Esophagus squamous epithelium (tissue), 5 donors: Measurements from ENCODE around the gene C17orf50. TPM values are rescaled to one million over a fixed set of nuclear protein-coding genes. Genes with fewer than 3 reads are reported as not detected.

ENCODE experiments used
- DNase-seq: peaks from one replicate; lab custom pipeline; 2025; lab: John Stamatoyannopoulos, UW
- H3K27ac ChIP-seq, 4 donors: fragments of 200-600 bp; sonication (generic); one replicate each; pipeline ENCODE4 v1.5.1; 2016 to 2019; ENCODE audit warnings: mild to moderate bottlenecking in 1 of 4
- H3K27me3 ChIP-seq, 4 donors: fragments of 200-600 bp; sonication (generic); 1 replicate in 3 of 4; 2 replicates in 1 of 4; pipeline versions ENCODE4 v1.5.1 to v1.6.0; 2017 to 2021; ENCODE audit warnings: antibody characterized with exemption in 1 of 4
- H3K36me3 ChIP-seq, 3 donors: fragments of 200-600 bp; sonication (generic); one replicate each; pipeline ENCODE4 v1.5.1; 2016 to 2019
- H3K4me1 ChIP-seq, 3 donors: fragments of 200-600 bp; sonication (generic); one replicate each; pipeline ENCODE4 v1.5.1; 2017 to 2019
- H3K4me3 ChIP-seq, 4 donors: fragments of 200-600 bp; sonication (generic); 1 replicate in 3 of 4; 2 replicates in 1 of 4; pipeline ENCODE4 v1.5.1; 2016 to 2019; ENCODE audit warnings: mild to moderate bottlenecking in 2 of 4, moderate library complexity in 1 of 4
- H3K9me3 ChIP-seq, 3 donors: fragments of 200-600 bp; sonication (generic); one replicate each; pipeline ENCODE4 v1.5.1; 2016 to 2019
- POLR2A ChIP-seq, 4 donors: fragments of 450-650 bp; IDR thresholded peaks; one replicate each; pipeline ENCODE4 v1.6.1; 2017; ENCODE audit warnings: antibody characterized with exemption in 4 of 4, mild to moderate bottlenecking in 4 of 4, moderate library complexity in 3 of 4
- WGBS, 2 donors: methylation state at CpG; one replicate each; pipeline ENCODE4 v1.1.5; 2018; 5-methylcytosine and 5-hydroxymethylcytosine counted together
- intact Hi-C: fragments of 100-400 bp; cut with DNase I; formaldehyde crosslinking; loops from one replicate; pipeline ENCODE4 v1.15.0; 2022
- total RNA-seq, 4 donors: library from RNA; depleted of rRNA; stranded (reverse); fragments of >200 nt; gene quantifications; one replicate each; pipeline ENCODE4 v1.1.0, GENCODE V29; 2016
- TF ChIP-seq, protein P1 (sequence below), 6 experiments: fragments of 450-650 bp in 4 of 6; fragments of 200-600 bp in 2 of 6; sonication (generic) in 2 of 6; IDR thresholded peaks; one replicate each; pipeline ENCODE4 v1.5.1; 2016 to 2019; ENCODE audit warnings: antibody characterized with exemption in 6 of 6, mild to moderate bottlenecking in 4 of 6, moderate library complexity in 4 of 6
- donor health status: DM: yes; HTN: yes; CAD: no.

C17orf50 gene
- total RNA-seq, 4 donors from 2014 or later, result not detected

DNA sequence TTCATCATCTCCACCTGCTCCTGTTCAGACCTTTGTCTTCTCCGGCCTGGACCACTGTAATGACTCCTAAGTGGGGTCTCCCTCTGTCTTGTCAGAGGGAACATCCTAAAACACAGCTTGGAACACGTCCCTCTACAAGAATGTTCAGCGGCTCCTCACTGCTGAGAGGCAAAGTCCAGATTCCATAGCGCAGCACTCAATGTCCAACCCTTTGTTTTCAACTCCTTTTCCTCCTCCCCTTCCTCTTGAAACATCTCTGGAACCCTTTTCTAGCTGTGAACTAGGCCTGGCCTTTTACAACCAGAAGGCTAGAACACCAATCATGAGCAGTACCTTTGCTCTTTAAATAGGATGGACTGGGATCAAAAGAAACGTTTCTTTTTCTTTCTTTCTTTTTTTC lies 914 bp downstream of the C17orf50 start:
- 74% methylated on average over 5 of the region's 5 CpGs for WGBS, 2 donors
- H3K27ac ChIP-seq, result no peak overlapping the region
- no peaks in the 10 kb centered on the region for H3K27me3 ChIP-seq
- no peaks in the 10 kb centered on the region for H3K36me3 ChIP-seq
- intact Hi-C loops, result no loop called here
- no peak for DNase-seq
- TF ChIP-seq, protein P1, sequence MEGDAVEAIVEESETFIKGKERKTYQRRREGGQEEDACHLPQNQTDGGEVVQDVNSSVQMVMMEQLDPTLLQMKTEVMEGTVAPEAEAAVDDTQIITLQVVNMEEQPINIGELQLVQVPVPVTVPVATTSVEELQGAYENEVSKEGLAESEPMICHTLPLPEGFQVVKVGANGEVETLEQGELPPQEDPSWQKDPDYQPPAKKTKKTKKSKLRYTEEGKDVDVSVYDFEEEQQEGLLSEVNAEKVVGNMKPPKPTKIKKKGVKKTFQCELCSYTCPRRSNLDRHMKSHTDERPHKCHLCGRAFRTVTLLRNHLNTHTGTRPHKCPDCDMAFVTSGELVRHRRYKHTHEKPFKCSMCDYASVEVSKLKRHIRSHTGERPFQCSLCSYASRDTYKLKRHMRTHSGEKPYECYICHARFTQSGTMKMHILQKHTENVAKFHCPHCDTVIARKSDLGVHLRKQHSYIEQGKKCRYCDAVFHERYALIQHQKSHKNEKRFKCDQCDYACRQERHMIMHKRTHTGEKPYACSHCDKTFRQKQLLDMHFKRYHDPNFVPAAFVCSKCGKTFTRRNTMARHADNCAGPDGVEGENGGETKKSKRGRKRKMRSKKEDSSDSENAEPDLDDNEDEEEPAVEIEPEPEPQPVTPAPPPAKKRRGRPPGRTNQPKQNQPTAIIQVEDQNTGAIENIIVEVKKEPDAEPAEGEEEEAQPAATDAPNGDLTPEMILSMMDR (IDR thresholded peaks at IDR 0.05), result no peak
- H3K4me1 ChIP-seq, result peaks cover 5 to 20% (median 14%) of the 10 kb centered on the region in 3 donors
- no peak overlapping the region for H3K4me3 ChIP-seq
- no peaks in the 10 kb centered on the region for H3K9me3 ChIP-seq

DNA sequence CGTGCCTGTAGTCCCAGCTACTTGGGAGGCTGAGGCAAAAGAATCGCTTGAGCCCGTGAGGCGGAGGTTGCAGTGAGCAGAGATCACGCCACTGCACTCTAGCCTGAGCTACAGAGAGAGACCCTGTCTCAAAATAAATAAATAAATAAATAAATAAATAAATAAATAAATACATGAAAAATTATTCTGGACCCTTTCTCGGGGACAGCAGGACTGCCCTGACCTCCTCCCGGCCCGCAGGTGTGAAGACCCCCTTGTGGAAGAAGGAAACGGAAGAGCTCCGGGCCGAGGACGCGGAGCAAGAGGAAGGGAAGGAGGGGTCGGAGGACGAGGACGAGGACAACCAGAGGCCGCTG lies 3.1 kb downstream of the C17orf50 start:
- TF ChIP-seq, protein P1 (IDR thresholded peaks at IDR 0.05), result no peak
- TF ChIP-seq POLR2A (IDR thresholded peaks at IDR 0.05), result no peak
- Histone ChIP-seq H3K9me3 (no peaks in the 10 kb centered on the region), H3K4me3 (peak overlapping the region; percentile 39 to 72 (median 48)), H3K4me1 (peaks cover 5 to 20% (median 14%) of the 10 kb centered on the region in 3 donors), H3K27me3 (no peaks in the 10 kb centered on the region), H3K36me3 (no peaks in the 10 kb centered on the region), H3K27ac (no peak overlapping the region)
- 28 to 29% methylated on average over 17 of the region's 17 CpGs for WGBS, 2 donors
- DNase-seq, result no peak
- intact Hi-C loops, result loop anchor here (2.0 kb wide), 1 partner anchor 41 kb away; no protein-coding TSS in a partner anchor

DNA sequence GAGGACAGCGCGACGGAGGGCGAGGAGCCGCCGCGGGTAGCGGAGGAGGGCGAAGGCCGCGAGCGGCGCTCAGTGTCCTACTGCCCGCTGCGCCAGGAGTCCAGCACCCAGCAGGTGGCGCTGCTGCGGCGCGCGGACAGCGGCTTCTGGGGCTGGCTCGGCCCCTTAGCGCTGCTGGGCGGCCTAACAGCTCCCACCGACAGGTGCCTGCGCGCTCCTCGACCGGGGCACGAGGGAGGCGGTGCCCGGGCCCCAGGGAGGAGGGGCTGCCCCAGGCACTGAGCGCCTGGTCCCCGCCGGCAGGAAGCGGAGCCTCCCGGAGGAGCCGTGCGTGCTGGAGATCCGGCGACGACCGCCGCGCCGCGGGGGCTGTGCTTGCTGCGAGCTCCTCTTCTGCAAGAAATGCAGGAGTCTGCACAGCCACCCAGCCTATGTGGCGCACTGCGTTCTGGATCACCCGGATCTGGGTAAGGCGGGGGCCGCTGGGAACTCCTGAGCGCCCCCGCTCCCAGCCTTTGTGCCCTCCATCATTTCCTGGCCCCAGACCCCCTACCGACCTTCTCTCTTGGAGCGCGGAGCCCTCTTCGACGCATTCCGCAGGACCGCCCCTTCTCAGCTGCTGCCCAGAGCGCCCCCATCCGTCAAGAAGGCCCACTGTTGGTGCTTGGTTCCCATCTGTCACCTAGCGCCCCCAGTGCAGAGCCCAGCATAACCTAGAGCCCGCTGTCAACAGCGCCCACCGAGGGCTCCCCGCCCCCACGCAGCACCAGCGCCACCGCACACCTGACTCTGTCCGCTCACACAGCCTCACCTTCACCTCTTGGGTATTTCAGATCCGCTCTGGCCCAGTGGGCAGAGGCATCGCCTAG lies 3.7 kb downstream of the C17orf50 start:
- peak overlapping the region in 2 of 4 donors; percentile 32 to 60 for H3K27ac ChIP-seq
- no peak for DNase-seq

DNA sequence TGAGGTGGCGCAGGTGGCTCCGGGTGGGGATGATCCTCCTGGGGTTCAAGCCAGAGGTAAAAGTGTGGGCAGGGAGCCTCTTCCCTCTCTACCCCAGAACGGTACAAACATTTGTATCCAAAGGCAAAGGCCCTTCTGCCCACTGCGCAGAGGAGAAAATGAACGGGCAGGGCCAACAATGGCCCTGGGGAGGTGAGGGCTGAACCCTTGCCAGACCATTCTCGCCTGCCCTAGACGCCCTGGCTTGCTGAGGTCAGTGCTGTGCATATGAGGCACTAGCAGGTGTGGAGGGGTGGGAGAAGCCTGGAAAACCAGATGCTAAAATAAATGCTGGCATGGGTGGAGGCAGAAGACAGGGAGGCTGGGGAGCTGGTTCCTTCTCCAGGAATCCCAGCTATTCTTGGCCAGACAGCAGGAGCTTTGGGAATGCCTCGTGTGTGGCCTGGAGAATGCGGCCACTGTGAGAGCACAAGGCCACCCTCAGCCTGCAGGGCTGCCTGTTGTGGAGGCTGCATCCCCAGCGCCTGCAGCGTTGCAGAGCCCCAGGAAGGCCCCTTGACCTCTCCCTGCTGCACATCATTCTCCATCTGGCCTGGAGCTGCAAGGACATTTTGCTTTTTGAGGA lies 4.5 kb downstream of the C17orf50 start:
- 59 to 62% methylated on average over 6 to 9 of the region's 11 CpGs for WGBS, 2 donors
- no peak for DNase-seq
- Histone ChIP-seq H3K4me3 (no peak overlapping the region), H3K27me3 (no peaks in the 10 kb centered on the region), H3K4me1 (peaks cover 5 to 20% (median 14%) of the 10 kb centered on the region in 3 donors), H3K9me3 (no peaks in the 10 kb centered on the region), H3K27ac (peak overlapping the region in 1 of 4 donors; percentile 6), H3K36me3 (no peaks in the 10 kb centered on the region)
- intact Hi-C loops, result loop anchor here (2.0 kb wide), 1 partner anchor 40 kb away; no protein-coding TSS in a partner anchor
- no peak for TF ChIP-seq POLR2A (IDR thresholded peaks at IDR 0.05)
- TF ChIP-seq, protein P1 (IDR thresholded peaks at IDR 0.05), result no peak

More for the DNA sequence above, 3.7 kb downstream of the C17orf50 start:
- TF ChIP-seq POLR2A (IDR thresholded peaks at IDR 0.05), result no peak
- TF ChIP-seq, protein P1 (IDR thresholded peaks at IDR 0.05), result peak; percentile 90 to 98 (median 96)
- Histone ChIP-seq H3K4me1 (peaks cover 5 to 20% (median 14%) of the 10 kb centered on the region in 3 donors), H3K9me3 (no peaks in the 10 kb centered on the region), H3K36me3 (no peaks in the 10 kb centered on the region), H3K4me3 (peak overlapping the region; percentile 39 to 72 (median 48)), H3K27me3 (no peaks in the 10 kb centered on the region)
- WGBS, 2 donors, result 4 to 19% methylated on average over 14 to 48 of the region's 75 CpGs
- intact Hi-C loops, result loop anchor here (2.0 kb wide), 1 partner anchor 40 kb away; no protein-coding TSS in a partner anchor
